ENCODE results near the gene REC114. TPM values are rescaled to one million over a fixed set of nuclear protein-coding genes. Genes with fewer than 3 reads are reported as not detected.

The REC114 gene
- total and polyA plus RNA-seq, 2 experiments from 2014 or later: not detected

GRCh38 chr15:73594109-73594508 lies 151.1 kb downstream of the REC114 start (continued):
- TF ChIP-seq CTCF (conservative IDR thresholded peaks at IDR 0.05; ENCODE audit: low read depth in 2 of 2): no peak
- TF ChIP-seq ZNF462 (CRISPR knock-in tag; IDR thresholded peaks at IDR 0.05): no peak
- TF ChIP-seq CREB1 (CRISPR knock-in tag; IDR thresholded peaks at IDR 0.05; ENCODE audit: low read depth): no peak
- TF ChIP-seq POLR2AphosphoS5 (IDR thresholded peaks at IDR 0.05; ENCODE audit: low read depth): no peak

GRCh38 chr15:73596174-73596573 lies 153.2 kb downstream of the REC114 start:
- peaks cover 99% of the 10 kb centered on the region for H3K79me2 ChIP-seq (replicated peaks; ENCODE audit: insufficient read depth)
- no peaks in the 10 kb centered on the region for H3K27me3 ChIP-seq (ENCODE audit: insufficient read depth)
- Mint-ChIP-seq H3K4me1 (peaks cover 51% of the 10 kb centered on the region), H3K36me3 (ENCODE audit: low read depth) (0 out of 3 replicates have a peak, but pooled peaks cover 8% of the 10 kb centered on the region), H3K9me3 (no peaks in the 10 kb centered on the region), H3K27me3 (ENCODE audit: insufficient read depth, low read depth, poor library complexity) (peaks cover 2% of the 10 kb centered on the region), H3K4me3 (no peak overlapping the region), H3K27ac (no peak overlapping the region)
- H3K27ac ChIP-seq (ENCODE audit: low read depth): no peak overlapping the region
- H2AFZ ChIP-seq: no peak overlapping the region
- no peaks in the 10 kb centered on the region for H3K9me2 ChIP-seq (ENCODE audit: insufficient read depth)
- peaks cover 77% of the 10 kb centered on the region for H4K20me1 ChIP-seq (replicated peaks; ENCODE audit: insufficient read depth)
- ATAC-seq (no peak), DNase-seq (ENCODE audit: low spot score) (no peak)
- no peak overlapping the region for H3K4me2 ChIP-seq
- H3K36me3 ChIP-seq (ENCODE audit: insufficient read depth): peaks cover 9% of the 10 kb centered on the region; the same call in 1 of the 2 replicates
- no peaks in the 10 kb centered on the region for H3F3A ChIP-seq (replicated peaks; ENCODE audit: low read depth)
- peaks cover 52% of the 10 kb centered on the region for H3K4me1 ChIP-seq (ENCODE audit: insufficient read depth)
- no peak overlapping the region for H3K4me3 ChIP-seq
- TF ChIP-seq EZH2phosphoT487 (IDR thresholded peaks at IDR 0.05; ENCODE audit: unreplicated experiment): no peak
- TF ChIP-seq NANOG (IDR thresholded peaks at IDR 0.05; ENCODE audit: borderline replicate concordance): no peak
- no peak for TF ChIP-seq ETS1 (IDR thresholded peaks at IDR 0.05)
- TF ChIP-seq POLR2AphosphoS5 (IDR thresholded peaks at IDR 0.05; ENCODE audit: low read depth): no peak
- TF ChIP-seq ZNF331 (CRISPR knock-in tag; IDR thresholded peaks at IDR 0.05; ENCODE audit: low read depth): no peak
- TF ChIP-seq EZH2 (IDR thresholded peaks at IDR 0.05; ENCODE audit: low read depth, unreplicated experiment): no peak
- no peak for TF ChIP-seq ZNF114 (CRISPR knock-in tag; IDR thresholded peaks at IDR 0.05)
- no peak for TF ChIP-seq CTCF (conservative IDR thresholded peaks at IDR 0.05; ENCODE audit: low read depth in 2 of 2)
- TF ChIP-seq STAT1 (IDR thresholded peaks at IDR 0.05; ENCODE audit: unreplicated experiment): no peak
- no peak for TF ChIP-seq CREB1 (CRISPR knock-in tag; IDR thresholded peaks at IDR 0.05; ENCODE audit: low read depth)
